ENCODE measurements around the gene FZD7. TPM values are rescaled to one million over a fixed set of nuclear protein-coding genes. Genes with fewer than 3 reads are reported as not detected.

Gene FZD7
- total and polyA plus RNA-seq, 2 of the 8 experiments (the other 6 are each of a cell fraction or from before 2014, with no cell fraction given), result 176 to 246 TPM

- Histone ChIP-seq H3K4me3 (ENCODE audit: extremely low read depth in 1 of 4, insufficient read depth in 2 of 4, low read depth in 3 of 4, low read length in 4 of 4) (no peak overlapping the region), H3K56ac (replicated peaks; ENCODE audit: insufficient read length, low read depth, low read length) (no peak overlapping the region), H3K27me3 (replicated peaks in 1 of 4; ENCODE audit: control insufficient read depth in 3 of 4, extremely low read depth in 1 of 4, insufficient read depth in 3 of 4, low read length in 3 of 4) (no peaks in the 10 kb centered on the region), H4K5ac (ENCODE audit: insufficient read length, low read depth, low read length) (no peak overlapping the region), H3K4me1 (replicated peaks in 1 of 4; ENCODE audit: control insufficient read depth in 3 of 4, insufficient read depth in 4 of 4, low read length in 3 of 4) (peaks cover 0 to 2% (median under 1%) of the 10 kb centered on the region in 4 experiments; a peak in 4 of 7 replicates), H3K9me3 (ENCODE audit: insufficient read depth in 2 of 2, low read depth in 1 of 2, low read length in 1 of 2) (no peaks in the 10 kb centered on the region), H2AFZ (ENCODE audit: low read length) (no peak overlapping the region), H4K91ac (replicated peaks; ENCODE audit: insufficient read length, low read length) (no peak overlapping the region), H2BK20ac (ENCODE audit: low read length) (no peak overlapping the region), H2BK5ac (ENCODE audit: low read depth, low read length) (no peak overlapping the region), H3K27ac (ENCODE audit: low read depth, low read length) (no peak overlapping the region), H3K9ac (replicated peaks in 1 of 4; ENCODE audit: extremely low read depth in 1 of 4, low read depth in 3 of 4, low read length in 3 of 4) (no peak overlapping the region), H2BK15ac (ENCODE audit: low read length) (no peak overlapping the region), H3K23ac (ENCODE audit: insufficient read length) (no peak overlapping the region), H4K20me1 (replicated peaks in 1 of 2; ENCODE audit: control insufficient read depth in 1 of 2, insufficient read depth in 2 of 2, low read length in 2 of 2) (no peaks in the 10 kb centered on the region), H3K23me2 (ENCODE audit: low read depth, low read length) (no peaks in the 10 kb centered on the region; the same call in 1 of the 2 replicates), H3K18ac (ENCODE audit: extremely low read depth, low read length) (no peak overlapping the region), H2BK120ac (replicated peaks; ENCODE audit: low read depth, low read length) (no peak overlapping the region), H3K36me3 (ENCODE audit: control insufficient read depth in 2 of 4, insufficient read depth in 4 of 4, low read length in 3 of 4) (no peaks in the 10 kb centered on the region; a peak in 1 of 8 replicates), H2AK5ac (ENCODE audit: low read depth, low read length) (no peak overlapping the region), H4K8ac (ENCODE audit: extremely low read depth, insufficient read depth, low read length) (no peak overlapping the region), H3K79me2 (ENCODE audit: control insufficient read depth in 1 of 2, insufficient read depth in 2 of 2, low read length in 2 of 2) (no peaks in the 10 kb centered on the region), H3K14ac (ENCODE audit: insufficient read length) (no peak overlapping the region), H2BK12ac (ENCODE audit: low read depth, low read length) (no peak overlapping the region), H3K4ac (replicated peaks; ENCODE audit: insufficient read length, low read depth, low read length) (no peak overlapping the region), H3K79me1 (ENCODE audit: low read depth, low read length) (no peaks in the 10 kb centered on the region), H3K4me2 (ENCODE audit: insufficient read depth in 1 of 2, low read depth in 2 of 2, low read length in 2 of 2) (no peak overlapping the region)
- POLR2A ChIA-PET (ENCODE audit: partially characterized antibody), result interaction anchor here (1.6 kb wide), 1 partner anchor 11 kb away, joined by 3 read pairs; the partner anchor contains the start of gene FZD7
- DNase-seq (ENCODE audit: low read depth in 1 of 2, low spot score in 2 of 2) (no peak), FAIRE-seq (no peak)
- CTCF ChIA-PET (ENCODE audit: partially characterized antibody), result no interaction called here
- no peak for TF ChIP-seq TEAD4 (IDR thresholded peaks at IDR 0.05; ENCODE audit: low read depth, low read length)
- no peak for TF ChIP-seq GTF2F1 (IDR thresholded peaks at IDR 0.05; ENCODE audit: borderline replicate concordance, low read depth, low read length)
- no peak for TF ChIP-seq ATF3 (IDR thresholded peaks at IDR 0.05; ENCODE audit: insufficient read depth, low read depth, low read length)
- no peak for TF ChIP-seq RFX5 (IDR thresholded peaks at IDR 0.05; ENCODE audit: borderline replicate concordance, low read depth, low read length)
- TF ChIP-seq USF2 (IDR thresholded peaks at IDR 0.05; ENCODE audit: low read length), result no peak
- TF ChIP-seq ASH2L (IDR thresholded peaks at IDR 0.05; ENCODE audit: low read length), result no peak
- TF ChIP-seq CBX5 (IDR thresholded peaks at IDR 0.05; ENCODE audit: low read depth, low read length), result no peak
- TF ChIP-seq BRCA1 (IDR thresholded peaks at IDR 0.05; ENCODE audit: low read depth, low read length), result no peak
- no peak for TF ChIP-seq FOSL1 (IDR thresholded peaks at IDR 0.05; ENCODE audit: insufficient read depth, low read depth, low read length)
- no peak for TF ChIP-seq PHF8 (conservative IDR thresholded peaks at IDR 0.05; ENCODE audit: low read depth, low read length)
- no peak for TF ChIP-seq HDAC2 (IDR thresholded peaks at IDR 0.05; ENCODE audit: borderline replicate concordance in 1 of 2, low read depth in 2 of 2, low read length in 2 of 2)
- no peak for TF ChIP-seq SRF (IDR thresholded peaks at IDR 0.05; ENCODE audit: low read depth, low read length)
- TF ChIP-seq CHD2 (IDR thresholded peaks at IDR 0.05; ENCODE audit: low read length), result no peak
These were observed 11.1 kb downstream of the FZD7 start for GRCh38 chr2:202044777-202045176.

All from H1 (cell line).